T-helper 2 cell treated with Interferon-gamma antibody and Interleukin-4, amounts not matched to agents 100 ng/mL and 5 ng/mL, for 36 hours (primary cell): ENCODE data around the gene EFEMP1. TPM values are rescaled to one million over a fixed set of nuclear protein-coding genes. Genes with fewer than 3 reads are reported as not detected.
"Not testable (repeated sequence)": the region's sequence is repeated elsewhere in the genome, so short reads cannot be mapped to it uniquely, and the experiment has no call there.

ENCODE experiments used
- intact Hi-C: fragments of 100-400 bp; cut with micrococcal nuclease; formaldehyde crosslinking; loops from one replicate; pipeline ENCODE4 v1.15.1; 2023
- total RNA-seq: library from RNA; stranded (reverse); gene quantifications from 2 replicates; pipeline ENCODE4 v1.2.3, GENCODE V29; 2022

EFEMP1 gene
- total RNA-seq, 1 donor from 2014 or later = not detected

GRCh38 chr2:55837073-55837472 lies 86.5 kb downstream of the EFEMP1 start:
- intact Hi-C loops = no loop called here

GRCh38 chr2:55831671-55832410 lies 91.7 kb downstream of the EFEMP1 start:
- intact Hi-C loops = not testable (repeated sequence)

GRCh38 chr2:55827855-55828254 lies 95.7 kb downstream of the EFEMP1 start:
- intact Hi-C loops = no loop called here

- intact Hi-C loops = not testable (repeated sequence)
Measured at GRCh38 chr2:55827428-55827827, 96.2 kb downstream of the EFEMP1 start.

- intact Hi-C loops = no loop called here
Measured at GRCh38 chr2:55826246-55826645, 97.3 kb downstream of the EFEMP1 start.

GRCh38 chr2:55824551-55825096 lies 99.0 kb downstream of the EFEMP1 start:
- intact Hi-C loops = no loop called here

Other genes starting within 250 kb of the EFEMP1 start
- 28.2 and 34.4 TPM in 2 replicates for gene PNPT1, start 229.9 kb downstream of the EFEMP1 start, total RNA-seq